Vagina (tissue), 2 donors: ENCODE results near the gene GJD3.

Experiments used
- POLR2AphosphoS5 ChIP-seq, 2 donors: sonication (generic); formaldehyde crosslinking; IDR thresholded peaks; one replicate each; pipeline ENCODE4 v1.9.0; 2017; ENCODE audit warnings: antibody characterized with exemption in 2 of 2, mild to moderate bottlenecking in 2 of 2, low read depth in 1 of 2; ENCODE audit not compliant: insufficient read depth in 1 of 2
- TF ChIP-seq, protein P1 (sequence below), 3 experiments: fragments of 450-650 bp in 2 of 3; fragments of 200-600 bp in 1 of 3; sonication (generic) in 1 of 3; IDR thresholded peaks; one replicate each; pipeline ENCODE4 v1.5.1; 2017 to 2019; ENCODE audit warnings: antibody characterized with exemption in 3 of 3, mild to moderate bottlenecking in 2 of 3, moderate library complexity in 2 of 3

DNA sequence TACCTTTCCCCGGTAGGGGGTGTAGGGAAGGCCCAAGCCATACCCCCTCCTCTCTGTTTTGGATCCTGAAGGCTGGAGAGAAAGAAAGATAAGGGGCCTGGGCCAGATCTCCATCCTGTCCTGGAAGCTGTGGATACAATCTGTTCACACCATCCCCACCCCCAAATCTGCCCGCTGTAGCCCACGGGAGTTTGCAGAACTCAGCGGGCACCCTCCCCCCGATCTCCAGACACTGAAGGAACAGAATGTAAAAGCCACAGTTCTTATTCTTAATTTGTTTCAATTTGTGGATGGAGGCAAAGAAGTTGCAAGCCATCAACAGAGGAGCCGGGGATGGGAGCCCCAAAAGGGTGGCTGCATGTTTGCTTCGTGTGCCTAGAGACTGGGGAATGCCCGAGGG lies 27.2 kb downstream of the GJD3 start:
- no peak for TF ChIP-seq POLR2AphosphoS5 (IDR thresholded peaks at IDR 0.05; ENCODE audit: insufficient read depth in 1 of 2, low read depth in 1 of 2)
- TF ChIP-seq, protein P1, sequence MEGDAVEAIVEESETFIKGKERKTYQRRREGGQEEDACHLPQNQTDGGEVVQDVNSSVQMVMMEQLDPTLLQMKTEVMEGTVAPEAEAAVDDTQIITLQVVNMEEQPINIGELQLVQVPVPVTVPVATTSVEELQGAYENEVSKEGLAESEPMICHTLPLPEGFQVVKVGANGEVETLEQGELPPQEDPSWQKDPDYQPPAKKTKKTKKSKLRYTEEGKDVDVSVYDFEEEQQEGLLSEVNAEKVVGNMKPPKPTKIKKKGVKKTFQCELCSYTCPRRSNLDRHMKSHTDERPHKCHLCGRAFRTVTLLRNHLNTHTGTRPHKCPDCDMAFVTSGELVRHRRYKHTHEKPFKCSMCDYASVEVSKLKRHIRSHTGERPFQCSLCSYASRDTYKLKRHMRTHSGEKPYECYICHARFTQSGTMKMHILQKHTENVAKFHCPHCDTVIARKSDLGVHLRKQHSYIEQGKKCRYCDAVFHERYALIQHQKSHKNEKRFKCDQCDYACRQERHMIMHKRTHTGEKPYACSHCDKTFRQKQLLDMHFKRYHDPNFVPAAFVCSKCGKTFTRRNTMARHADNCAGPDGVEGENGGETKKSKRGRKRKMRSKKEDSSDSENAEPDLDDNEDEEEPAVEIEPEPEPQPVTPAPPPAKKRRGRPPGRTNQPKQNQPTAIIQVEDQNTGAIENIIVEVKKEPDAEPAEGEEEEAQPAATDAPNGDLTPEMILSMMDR (IDR thresholded peaks at IDR 0.05), result no peak
